Lower leg skin (tissue), 4 donors: ENCODE results near the gene CPXM2. TPM values are rescaled to one million over a fixed set of nuclear protein-coding genes. Genes with fewer than 3 reads are reported as not detected.

Experiments used
- DNase-seq, 2 donors: peaks; one replicate each; pipeline ENCODE4 v3.0.0-alpha.2; 2019; ENCODE audit warnings: low spot score in 2 of 2
- H3K4me3 ChIP-seq: fragments of 200-600 bp; sonication (generic); 2 replicates; pipeline ENCODE4 v1.5.1; 2017; ENCODE audit warnings: mild to moderate bottlenecking, low read depth; ENCODE audit not compliant: poor library complexity, severe bottlenecking
- POLR2A ChIP-seq, 2 donors: fragments of 450-650 bp; IDR thresholded peaks; one replicate each; pipeline ENCODE4 v1.6.1; 2016 to 2017; ENCODE audit warnings: antibody characterized with exemption in 2 of 2, mild to moderate bottlenecking in 1 of 2, moderate library complexity in 1 of 2
- WGBS, 2 donors: methylation state at CpG; one replicate each; pipeline ENCODE4 v1.1.5; 2018; 5-methylcytosine and 5-hydroxymethylcytosine counted together
- intact Hi-C: fragments of 100-400 bp; cut with DNase I; formaldehyde crosslinking; loops from one replicate; pipeline ENCODE4 v1.15.0; 2023; ENCODE audit warnings: low total_unique reads
- total RNA-seq, 4 donors: library from RNA; depleted of rRNA; stranded (reverse); fragments of >200 nt; gene quantifications; one replicate each; pipeline ENCODE4 v1.1.0, GENCODE V29; 2016
- TF ChIP-seq, protein P1 (sequence below), 3 donors: fragments of 450-650 bp; IDR thresholded peaks; one replicate each; pipeline ENCODE4 v1.5.1; 2016; ENCODE audit warnings: antibody characterized with exemption in 3 of 3, mild to moderate bottlenecking in 3 of 3, moderate library complexity in 2 of 3

The CPXM2 gene
- total RNA-seq, 4 donors from 2014 or later = 1.6 to 7.0 (median 4.9) TPM

DNA sequence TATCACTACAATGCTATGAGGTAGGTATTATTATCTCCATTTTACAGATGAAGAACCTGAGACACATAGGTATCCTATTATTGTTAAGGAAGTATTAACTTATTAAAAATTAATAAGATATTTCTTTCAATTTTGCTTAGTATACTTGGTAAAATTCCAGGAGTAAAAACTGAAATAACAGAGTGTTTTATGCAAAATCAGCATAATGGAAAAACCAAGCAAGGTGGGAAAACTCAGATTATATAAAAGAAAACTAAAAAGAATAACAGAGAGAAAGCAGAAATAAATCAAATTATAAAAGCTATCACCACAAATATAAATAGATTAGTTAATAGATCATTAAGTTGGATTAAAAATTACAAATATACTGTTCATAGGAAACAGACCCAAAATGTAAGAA lies 82.0 kb downstream of the CPXM2 start:
- DNase-seq = no peak
- TF ChIP-seq, protein P1, sequence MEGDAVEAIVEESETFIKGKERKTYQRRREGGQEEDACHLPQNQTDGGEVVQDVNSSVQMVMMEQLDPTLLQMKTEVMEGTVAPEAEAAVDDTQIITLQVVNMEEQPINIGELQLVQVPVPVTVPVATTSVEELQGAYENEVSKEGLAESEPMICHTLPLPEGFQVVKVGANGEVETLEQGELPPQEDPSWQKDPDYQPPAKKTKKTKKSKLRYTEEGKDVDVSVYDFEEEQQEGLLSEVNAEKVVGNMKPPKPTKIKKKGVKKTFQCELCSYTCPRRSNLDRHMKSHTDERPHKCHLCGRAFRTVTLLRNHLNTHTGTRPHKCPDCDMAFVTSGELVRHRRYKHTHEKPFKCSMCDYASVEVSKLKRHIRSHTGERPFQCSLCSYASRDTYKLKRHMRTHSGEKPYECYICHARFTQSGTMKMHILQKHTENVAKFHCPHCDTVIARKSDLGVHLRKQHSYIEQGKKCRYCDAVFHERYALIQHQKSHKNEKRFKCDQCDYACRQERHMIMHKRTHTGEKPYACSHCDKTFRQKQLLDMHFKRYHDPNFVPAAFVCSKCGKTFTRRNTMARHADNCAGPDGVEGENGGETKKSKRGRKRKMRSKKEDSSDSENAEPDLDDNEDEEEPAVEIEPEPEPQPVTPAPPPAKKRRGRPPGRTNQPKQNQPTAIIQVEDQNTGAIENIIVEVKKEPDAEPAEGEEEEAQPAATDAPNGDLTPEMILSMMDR (IDR thresholded peaks at IDR 0.05) = no peak
- intact Hi-C loops = no loop called here
- no peak overlapping the region for H3K4me3 ChIP-seq

DNA sequence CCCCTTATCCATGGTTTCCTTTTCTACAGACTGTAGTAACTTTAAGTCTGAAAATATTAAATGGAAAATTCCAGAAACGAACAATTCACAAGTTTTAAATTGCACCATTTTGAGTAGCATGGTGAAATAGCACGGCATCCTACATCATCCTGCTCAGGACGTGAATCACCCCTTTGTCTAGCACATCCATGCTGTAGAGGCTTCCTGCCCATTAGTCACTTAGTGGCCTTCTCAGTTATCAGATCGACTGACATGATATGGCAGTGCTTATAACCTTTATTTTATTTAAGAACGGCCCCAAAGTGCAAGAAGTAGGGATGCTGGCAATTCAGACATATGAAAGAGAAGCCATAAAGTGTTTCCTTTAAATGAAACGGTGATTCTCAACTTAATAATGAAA lies 82.7 kb downstream of the CPXM2 start:
- WGBS, 2 donors = 66% methylated on average over 6 of the region's 6 CpGs
- DNase-seq = no peak
- intact Hi-C loops = no loop called here
- TF ChIP-seq, protein P1 (IDR thresholded peaks at IDR 0.05) = no peak
- no peak for TF ChIP-seq POLR2A (IDR thresholded peaks at IDR 0.05)
- no peak overlapping the region for H3K4me3 ChIP-seq

DNA sequence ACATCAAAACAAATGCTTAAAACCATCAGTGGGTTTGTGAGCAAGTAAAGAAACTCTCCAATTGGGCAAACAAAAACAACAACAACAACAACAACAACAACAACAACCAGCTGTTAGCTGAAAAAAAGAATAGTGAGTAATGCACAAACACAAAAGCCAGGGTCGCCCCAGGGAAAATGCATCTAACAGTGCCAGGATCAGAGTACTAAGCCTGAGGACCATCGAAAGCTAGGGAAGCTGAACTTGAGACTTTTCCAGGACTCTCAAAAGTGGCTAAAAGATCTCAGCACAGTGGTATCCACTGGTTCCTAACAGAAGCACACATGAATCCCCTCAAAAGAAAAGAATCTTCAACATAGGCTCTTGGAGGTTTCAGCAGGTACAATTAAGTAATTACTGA lies 83.3 kb downstream of the CPXM2 start:
- 48 to 68% methylated on average over 2 of the region's 2 CpGs for WGBS, 2 donors
- H3K4me3 ChIP-seq = no peak overlapping the region
- intact Hi-C loops = no loop called here
- no peak for DNase-seq
- TF ChIP-seq, protein P1 (IDR thresholded peaks at IDR 0.05) = no peak
- TF ChIP-seq POLR2A (IDR thresholded peaks at IDR 0.05) = no peak

DNA sequence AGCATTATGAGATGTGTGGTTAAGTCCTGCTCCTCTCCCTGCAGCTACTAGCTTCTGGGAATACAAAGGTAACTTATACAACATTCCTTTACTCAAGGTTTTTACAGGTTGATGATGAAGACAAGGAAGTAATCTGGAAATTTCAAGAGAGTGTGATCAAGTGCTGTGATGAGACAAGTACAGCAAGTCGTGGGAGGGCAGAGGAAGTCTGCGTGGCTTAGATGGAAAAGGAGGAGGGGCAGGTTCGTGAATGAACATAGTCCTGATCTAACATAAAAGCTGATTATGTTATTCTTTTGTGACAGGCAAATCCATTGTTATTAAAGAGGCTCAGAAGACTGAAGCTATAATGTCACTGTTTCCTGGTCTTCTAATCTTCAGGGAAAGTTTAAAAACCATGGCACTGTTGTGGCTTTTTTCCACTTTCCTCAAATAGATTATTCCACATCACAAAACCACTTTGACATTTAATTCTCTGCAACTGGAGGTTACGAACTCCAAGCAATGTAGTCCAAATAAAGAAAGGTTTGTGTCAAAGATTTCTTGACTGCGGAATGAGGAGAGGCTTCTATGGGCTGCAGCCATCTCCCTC lies 84.1 kb downstream of the CPXM2 start:
- intact Hi-C loops = no loop called here
- TF ChIP-seq, protein P1 (IDR thresholded peaks at IDR 0.05) = no peak
- TF ChIP-seq POLR2A (IDR thresholded peaks at IDR 0.05) = no peak
- H3K4me3 ChIP-seq = no peak overlapping the region
- DNase-seq = no peak
- 30 to 49% methylated on average over 5 of the region's 5 CpGs for WGBS, 2 donors

DNA sequence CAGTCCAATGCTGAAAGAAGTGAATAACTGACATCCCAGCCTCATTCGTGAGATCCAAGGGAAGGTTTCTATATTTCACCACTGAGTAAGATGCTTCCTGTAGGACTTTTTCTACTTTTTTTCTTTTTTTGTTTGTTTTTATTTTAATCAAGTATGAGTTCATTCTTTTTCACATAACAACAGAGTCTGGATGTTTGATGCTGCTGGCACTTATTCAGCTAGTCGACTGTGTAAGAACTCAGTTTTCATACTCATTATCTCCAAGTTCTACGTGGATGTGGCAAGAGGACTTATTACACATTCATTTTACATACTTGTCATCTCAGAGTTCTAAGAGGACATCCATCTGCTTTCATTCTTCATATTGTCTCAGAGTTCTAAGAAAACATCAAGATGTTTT lies 86.9 kb downstream of the CPXM2 start:
- DNase-seq = no peak
- TF ChIP-seq, protein P1 (IDR thresholded peaks at IDR 0.05) = no peak
- no peak for TF ChIP-seq POLR2A (IDR thresholded peaks at IDR 0.05)
- no peak overlapping the region for H3K4me3 ChIP-seq
- 59 to 68% methylated on average over 3 of the region's 3 CpGs for WGBS, 2 donors
- intact Hi-C loops = no loop called here

DNA sequence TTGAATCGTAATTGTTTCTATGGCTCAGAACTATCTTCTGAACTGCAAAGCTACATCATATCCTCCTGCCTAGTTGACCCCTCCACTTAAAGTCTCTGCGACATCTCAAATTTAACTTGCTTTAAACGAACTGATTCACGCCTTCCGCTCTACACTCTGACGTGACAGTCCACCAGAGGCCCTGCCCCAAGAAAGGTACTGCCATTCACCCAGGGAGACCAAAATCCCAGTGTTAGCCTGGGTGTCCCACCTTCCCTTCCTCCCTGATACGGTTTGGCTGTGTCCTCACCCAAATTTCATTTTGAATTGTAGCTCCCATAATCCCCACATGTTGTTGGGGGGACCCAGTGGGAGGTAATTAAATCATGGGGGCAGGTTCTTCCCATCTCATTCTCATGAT lies 90.8 kb downstream of the CPXM2 start:
- intact Hi-C loops = no loop called here
- TF ChIP-seq POLR2A (IDR thresholded peaks at IDR 0.05) = no peak
- TF ChIP-seq, protein P1 (IDR thresholded peaks at IDR 0.05) = no peak
- WGBS, 2 donors = 82% methylated on average over 7 of the region's 7 CpGs
- no peak overlapping the region for H3K4me3 ChIP-seq
- no peak for DNase-seq
